ENCODE results near the gene ZNF480.

DNA sequence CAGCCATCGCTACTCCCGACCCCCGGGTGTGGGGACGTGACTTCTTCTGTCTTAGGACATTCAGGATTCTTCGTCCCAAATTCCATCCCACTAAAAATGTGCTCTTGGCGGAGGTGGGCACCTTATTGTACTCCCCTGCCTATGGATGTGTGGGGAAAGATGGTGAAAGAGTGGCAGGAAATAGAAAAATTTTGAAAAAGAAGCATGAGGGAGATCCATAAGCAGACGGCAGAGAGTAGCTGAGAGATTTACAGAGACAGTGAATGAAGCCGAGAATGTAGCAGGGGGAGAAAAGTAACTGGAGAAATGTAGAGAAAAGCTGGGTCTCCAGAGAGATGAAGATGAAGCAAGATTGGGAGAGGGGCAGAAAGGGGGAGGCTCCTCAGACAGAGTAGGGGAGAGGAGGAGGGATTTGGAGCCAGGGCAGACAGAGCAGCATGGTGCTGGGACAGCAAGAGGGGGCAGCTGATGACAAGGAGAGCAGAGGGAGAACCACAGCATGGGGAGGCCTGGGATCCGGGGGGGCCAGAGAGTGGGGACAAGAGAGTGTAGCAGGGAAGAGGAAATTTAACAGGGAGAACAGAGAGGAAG lies 39.9 kb downstream of the ZNF480 start:
- TF ChIP-seq, protein P1, sequence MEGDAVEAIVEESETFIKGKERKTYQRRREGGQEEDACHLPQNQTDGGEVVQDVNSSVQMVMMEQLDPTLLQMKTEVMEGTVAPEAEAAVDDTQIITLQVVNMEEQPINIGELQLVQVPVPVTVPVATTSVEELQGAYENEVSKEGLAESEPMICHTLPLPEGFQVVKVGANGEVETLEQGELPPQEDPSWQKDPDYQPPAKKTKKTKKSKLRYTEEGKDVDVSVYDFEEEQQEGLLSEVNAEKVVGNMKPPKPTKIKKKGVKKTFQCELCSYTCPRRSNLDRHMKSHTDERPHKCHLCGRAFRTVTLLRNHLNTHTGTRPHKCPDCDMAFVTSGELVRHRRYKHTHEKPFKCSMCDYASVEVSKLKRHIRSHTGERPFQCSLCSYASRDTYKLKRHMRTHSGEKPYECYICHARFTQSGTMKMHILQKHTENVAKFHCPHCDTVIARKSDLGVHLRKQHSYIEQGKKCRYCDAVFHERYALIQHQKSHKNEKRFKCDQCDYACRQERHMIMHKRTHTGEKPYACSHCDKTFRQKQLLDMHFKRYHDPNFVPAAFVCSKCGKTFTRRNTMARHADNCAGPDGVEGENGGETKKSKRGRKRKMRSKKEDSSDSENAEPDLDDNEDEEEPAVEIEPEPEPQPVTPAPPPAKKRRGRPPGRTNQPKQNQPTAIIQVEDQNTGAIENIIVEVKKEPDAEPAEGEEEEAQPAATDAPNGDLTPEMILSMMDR (conservative IDR thresholded peaks at IDR 0.05 in 1 of 2, IDR thresholded peaks at IDR 0.05 in 1 of 2; ENCODE audit: extremely low read depth in 1 of 2, insufficient read depth in 1 of 2, low read depth in 1 of 2, low read length in 2 of 2), result no peak
- no peak for TF ChIP-seq EZH2 (IDR thresholded peaks at IDR 0.05; ENCODE audit: borderline replicate concordance, low read length)
